MM.1S (cell line): ENCODE results near the gene TTC39C.

Experiments used
- EZH2 ChIP-seq: fragments of 300-600 bp; sonication (generic); optimal IDR thresholded peaks from 2 replicates; pipeline ENCODE3; 2017; ENCODE audit warnings: low read depth, mild to moderate bottlenecking, antibody characterized with exemption, low read length, mixed read lengths
- TF ChIP-seq, protein P1 (sequence below): fragments of 300-600 bp; sonication (generic); IDR thresholded peaks from 2 replicates; pipeline ENCODE4 v1.5.1; 2016; ENCODE audit warnings: antibody characterized with exemption, low read length, mixed read lengths

DNA sequence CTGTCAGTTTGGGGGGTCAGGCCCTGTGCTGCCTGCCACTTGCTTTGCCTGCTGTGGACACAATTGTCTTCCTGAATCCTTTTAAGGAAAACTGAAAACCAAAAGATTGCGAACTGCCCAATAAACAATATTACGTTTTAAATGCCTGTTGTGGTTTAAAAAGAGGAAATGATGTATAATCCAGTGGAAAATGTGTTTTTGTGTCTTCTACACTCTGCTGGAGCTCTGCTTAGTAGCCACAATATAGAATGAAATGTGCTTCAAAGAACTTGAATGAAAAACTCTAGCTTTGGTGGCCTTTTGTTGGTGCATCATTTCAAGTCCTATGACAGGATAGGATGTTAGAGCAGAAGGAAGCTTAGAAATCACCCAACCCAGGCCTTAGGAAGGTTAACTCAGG, 101.1 kb downstream of the TTC39C start:
- TF ChIP-seq EZH2, result no peak
- TF ChIP-seq, protein P1, sequence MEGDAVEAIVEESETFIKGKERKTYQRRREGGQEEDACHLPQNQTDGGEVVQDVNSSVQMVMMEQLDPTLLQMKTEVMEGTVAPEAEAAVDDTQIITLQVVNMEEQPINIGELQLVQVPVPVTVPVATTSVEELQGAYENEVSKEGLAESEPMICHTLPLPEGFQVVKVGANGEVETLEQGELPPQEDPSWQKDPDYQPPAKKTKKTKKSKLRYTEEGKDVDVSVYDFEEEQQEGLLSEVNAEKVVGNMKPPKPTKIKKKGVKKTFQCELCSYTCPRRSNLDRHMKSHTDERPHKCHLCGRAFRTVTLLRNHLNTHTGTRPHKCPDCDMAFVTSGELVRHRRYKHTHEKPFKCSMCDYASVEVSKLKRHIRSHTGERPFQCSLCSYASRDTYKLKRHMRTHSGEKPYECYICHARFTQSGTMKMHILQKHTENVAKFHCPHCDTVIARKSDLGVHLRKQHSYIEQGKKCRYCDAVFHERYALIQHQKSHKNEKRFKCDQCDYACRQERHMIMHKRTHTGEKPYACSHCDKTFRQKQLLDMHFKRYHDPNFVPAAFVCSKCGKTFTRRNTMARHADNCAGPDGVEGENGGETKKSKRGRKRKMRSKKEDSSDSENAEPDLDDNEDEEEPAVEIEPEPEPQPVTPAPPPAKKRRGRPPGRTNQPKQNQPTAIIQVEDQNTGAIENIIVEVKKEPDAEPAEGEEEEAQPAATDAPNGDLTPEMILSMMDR, result no peak
